Measurements from ENCODE around the gene LGI1.
"Not testable (repeated sequence)": the region's sequence is repeated elsewhere in the genome, so short reads cannot be mapped to it uniquely, and the experiment has no call there.

Gene LGI1

GRCh38 chr10:93807371-93807770 is 49.6 kb downstream of the LGI1 start:
- DNase-seq (ENCODE audit: low read depth in 2 of 2): no peak

- DNase-seq (ENCODE audit: low read depth in 2 of 2): no peak
Measured at GRCh38 chr10:93812659-93813338, 55.1 kb downstream of the LGI1 start.

GRCh38 chr10:93813507-93814465 is 56.0 kb downstream of the LGI1 start:
- DNase-seq (ENCODE audit: low read depth in 2 of 2): no peak

- DNase-seq (ENCODE audit: low read depth in 2 of 2): no peak
Measured at GRCh38 chr10:93815304-93816096, 57.8 kb downstream of the LGI1 start.

- DNase-seq (ENCODE audit: low read depth in 2 of 2): no peak
Measured at GRCh38 chr10:93816123-93816747, 58.5 kb downstream of the LGI1 start.

- DNase-seq (ENCODE audit: low read depth in 2 of 2): no peak
Measured at GRCh38 chr10:93818086-93818485, 60.4 kb downstream of the LGI1 start.

GRCh38 chr10:93819520-93819919 is 61.8 kb downstream of the LGI1 start:
- no peak for DNase-seq (ENCODE audit: low read depth in 2 of 2)

- no peak for DNase-seq (ENCODE audit: low read depth in 2 of 2)
Measured at GRCh38 chr10:93820434-93820833, 62.7 kb downstream of the LGI1 start.

- no peak for DNase-seq (ENCODE audit: low read depth in 2 of 2)
Measured at GRCh38 chr10:93821051-93821772, 63.5 kb downstream of the LGI1 start.

GRCh38 chr10:93826355-93826754 is 68.6 kb downstream of the LGI1 start:
- DNase-seq (ENCODE audit: low read depth in 2 of 2): no peak

GRCh38 chr10:93827056-93827804 is 69.5 kb downstream of the LGI1 start:
- DNase-seq (ENCODE audit: low read depth in 2 of 2): no peak

- DNase-seq (ENCODE audit: low read depth in 2 of 2): not testable (repeated sequence)
Measured at GRCh38 chr10:93831065-93831464, 73.3 kb downstream of the LGI1 start.

GRCh38 chr10:93835770-93836169 is 78.0 kb downstream of the LGI1 start:
- no peak for DNase-seq (ENCODE audit: low read depth in 2 of 2)

- DNase-seq (ENCODE audit: low read depth in 2 of 2): no peak
Measured at GRCh38 chr10:93837822-93838221, 80.1 kb downstream of the LGI1 start.

- no peak for DNase-seq (ENCODE audit: low read depth in 2 of 2)
Measured at GRCh38 chr10:93838278-93838677, 80.5 kb downstream of the LGI1 start.

- DNase-seq (ENCODE audit: low read depth in 2 of 2): no peak
Measured at GRCh38 chr10:93841961-93842360, 84.2 kb downstream of the LGI1 start.

- DNase-seq (ENCODE audit: low read depth in 2 of 2): no peak
Measured at GRCh38 chr10:93844979-93845626, 87.4 kb downstream of the LGI1 start.
